Left ventricle myocardium inferior (tissue), 1 donor: Measurements from ENCODE around the gene MOSPD3. TPM values are rescaled to one million over a fixed set of nuclear protein-coding genes. Genes with fewer than 3 reads are reported as not detected.
A peak's percentile ranks its signal among the peaks of the same experiment; 100 is the strongest.

Source experiments
- DNase-seq: peaks from one replicate; pipeline ENCODE4 v3.0.0-alpha.2; 2020
- H3K27ac ChIP-seq: fragments of 200-600 bp; replicated peaks from 2 replicates; pipeline ENCODE4 v1.8.0; 2021
- H3K27me3 ChIP-seq: fragments of 200-600 bp; 2 replicates; pipeline ENCODE4 v1.8.0; 2021; ENCODE audit warnings: low read depth
- H3K36me3 ChIP-seq: fragments of 200-600 bp; 2 replicates; pipeline ENCODE4 v1.8.0; 2021
- H3K4me1 ChIP-seq: fragments of 200-600 bp; 2 replicates; pipeline ENCODE4 v1.8.0; 2021
- H3K4me3 ChIP-seq: fragments of 200-600 bp; 2 replicates; pipeline ENCODE4 v1.8.0; 2021; ENCODE audit warnings: mild to moderate bottlenecking, moderate library complexity
- H3K9me3 ChIP-seq: fragments of 200-600 bp; replicated peaks from 2 replicates; pipeline ENCODE4 v1.8.0; 2021
- CTCF ChIP-seq: fragments of 200-600 bp; IDR thresholded peaks from 2 replicates; pipeline ENCODE4 v1.8.0; 2021; ENCODE audit warnings: antibody characterized with exemption, mild to moderate bottlenecking, borderline replicate concordance
- intact Hi-C: fragments of 100-400 bp; cut with micrococcal nuclease; formaldehyde crosslinking; loops from one replicate; pipeline ENCODE4 v1.11.0; 2022
- total RNA-seq: library from RNA; stranded (reverse); fragmentation: NEBNext Ultra II Directional; extraction: Animal tissue kit (Norgen Biotek cat#: 25700); gene quantifications from one replicate; pipeline ENCODE4 v1.2.1, GENCODE V29; 2021
- donor health status: DM: no; HTN: yes; CAD: no; lungs with severe emphysema.

The MOSPD3 gene
- total RNA-seq, 1 donor from 2014 or later, result 10.2 TPM

- H3K4me3 ChIP-seq, result no peak overlapping the region
Measured at GRCh38 chr7:100577103-100577502, 35.2 kb upstream of the MOSPD3 start.

GRCh38 chr7:100577507-100577906, 34.8 kb upstream of the MOSPD3 start:
- no peaks in the 10 kb centered on the region for H3K9me3 ChIP-seq
- H3K27me3 ChIP-seq, result no peaks in the 10 kb centered on the region
- intact Hi-C loops, result no loop called here
- no peak for TF ChIP-seq CTCF
- DNase-seq, result no peak
- no peak overlapping the region for H3K4me3 ChIP-seq
- H3K36me3 ChIP-seq, result peaks cover 85% of the 10 kb centered on the region
- H3K4me1 ChIP-seq, result peaks cover 10% of the 10 kb centered on the region
- no peak overlapping the region for H3K27ac ChIP-seq

More at GRCh38 chr7:100577103-100577502, 35.2 kb upstream of the MOSPD3 start:
- Histone ChIP-seq H3K27ac (no peak overlapping the region), H3K36me3 (peaks cover 81% of the 10 kb centered on the region), H3K9me3 (no peaks in the 10 kb centered on the region), H3K27me3 (no peaks in the 10 kb centered on the region), H3K4me1 (peaks cover 6% of the 10 kb centered on the region)
- no peak for DNase-seq
- no peak for TF ChIP-seq CTCF
- intact Hi-C loops, result no loop called here

GRCh38 chr7:100578246-100579183, 33.8 kb upstream of the MOSPD3 start:
- H3K4me3 ChIP-seq, result no peak overlapping the region
- TF ChIP-seq CTCF, result no peak
- no peaks in the 10 kb centered on the region for H3K27me3 ChIP-seq
- H3K27ac ChIP-seq, result no peak overlapping the region
- no peaks in the 10 kb centered on the region for H3K9me3 ChIP-seq
- peaks cover 86% of the 10 kb centered on the region for H3K36me3 ChIP-seq
- no peak for DNase-seq
- peaks cover 20% of the 10 kb centered on the region for H3K4me1 ChIP-seq
- intact Hi-C loops, result no loop called here

- intact Hi-C loops, result loop anchor here (10.0 kb wide), 1 partner anchor 114 kb away; the partner anchor contains the start of gene GIGYF1
- Histone ChIP-seq H3K27me3 (no peaks in the 10 kb centered on the region), H3K9me3 (no peaks in the 10 kb centered on the region), H3K27ac (no peak overlapping the region), H3K36me3 (peaks cover 66% of the 10 kb centered on the region), H3K4me1 (peaks cover 42% of the 10 kb centered on the region), H3K4me3 (no peak overlapping the region)
- no peak for DNase-seq
- TF ChIP-seq CTCF, result no peak
Measured at GRCh38 chr7:100580466-100581283, 31.7 kb upstream of the MOSPD3 start.

- H3K27ac ChIP-seq, result peak overlapping the region; percentile 98
- intact Hi-C loops, result loop anchor here (10.0 kb wide), 1 partner anchor 113 kb away; the partner anchor contains the start of gene GIGYF1
- DNase-seq, result no peak
- no peaks in the 10 kb centered on the region for H3K27me3 ChIP-seq
- peaks cover 52% of the 10 kb centered on the region for H3K36me3 ChIP-seq
- peaks cover 50% of the 10 kb centered on the region for H3K4me1 ChIP-seq
- no peaks in the 10 kb centered on the region for H3K9me3 ChIP-seq
- TF ChIP-seq CTCF, result no peak
- H3K4me3 ChIP-seq, result no peak overlapping the region
Measured at GRCh38 chr7:100582041-100582579, 30.2 kb upstream of the MOSPD3 start.
